Type B pancreatic cell (in vitro differentiated cells): ENCODE measurements around the gene C19orf12. TPM values are rescaled to one million over a fixed set of nuclear protein-coding genes. Genes with fewer than 3 reads are reported as not detected.

Source experiments
- DNase-seq: peaks from one replicate; pipeline ENCODE4 v3.0.0; 2021; ENCODE audit warnings: mixed read lengths; ENCODE audit not compliant: unreplicated experiment; ENCODE audit errors: extremely low spot score
- H3K27ac Mint-ChIP-seq: 2 replicates; pipeline ENCODE4 v1.8.0; 2021; ENCODE audit warnings: mild to moderate bottlenecking, mixed read lengths
- H3K27me3 Mint-ChIP-seq: 2 replicates; pipeline ENCODE4 v1.8.0; 2021; ENCODE audit warnings: mixed read lengths
- H3K36me3 Mint-ChIP-seq: 2 replicates; pipeline ENCODE4 v1.8.0; 2021; ENCODE audit warnings: mixed read lengths
- H3K4me1 Mint-ChIP-seq: one replicate; pipeline ENCODE4 v1.8.0; 2021; ENCODE audit warnings: mixed read lengths; ENCODE audit not compliant: unreplicated experiment
- H3K4me3 Mint-ChIP-seq: 2 replicates; pipeline ENCODE4 v1.8.0; 2021; ENCODE audit warnings: mild to moderate bottlenecking, mixed read lengths
- H3K9me3 Mint-ChIP-seq: 2 replicates; pipeline ENCODE4 v1.8.0; 2021; ENCODE audit warnings: mixed read lengths
- total RNA-seq: library from RNA; stranded (reverse); gene quantifications from 2 replicates; pipeline ENCODE4 v1.2.1, GENCODE V29; 2021; ENCODE audit warnings: low replicate concordance
- TF ChIP-seq, protein P1 (sequence below): fragments of 200-600 bp; sonication (generic); conservative IDR thresholded peaks from 2 replicates; pipeline ENCODE4 v1.5.0; 2021; ENCODE audit warnings: antibody characterized with exemption, mild to moderate bottlenecking

Gene C19orf12
- total RNA-seq, 1 donor from 2014 or later, result 23.9 TPM

DNA sequence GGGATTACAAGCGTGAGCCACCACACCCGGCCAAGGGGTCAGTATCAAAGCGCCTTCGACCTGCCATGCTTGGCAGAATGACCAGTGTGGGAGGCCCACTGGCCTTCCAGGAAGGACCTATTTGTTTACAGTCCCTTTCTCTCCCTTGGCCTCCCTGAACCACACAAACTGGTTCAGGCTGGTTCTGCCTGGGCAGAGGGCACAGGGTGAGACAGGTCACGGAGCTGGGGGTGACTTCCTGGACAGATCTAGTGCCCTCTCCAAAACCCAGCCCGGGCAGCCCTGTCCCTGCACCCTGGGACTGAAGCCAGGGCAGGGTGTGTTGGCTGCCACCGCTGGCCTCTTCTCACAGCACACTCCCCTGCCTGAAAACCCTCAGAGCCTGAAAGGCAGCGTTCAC lies 38.5 kb downstream of the C19orf12 start:
- no peak for DNase-seq
- Mint-ChIP-seq H3K4me1 (peaks cover 10% of the 10 kb centered on the region), H3K36me3 (no peaks in the 10 kb centered on the region), H3K27ac (peak overlapping the region; percentile 48), H3K27me3 (no peaks in the 10 kb centered on the region), H3K4me3 (no peak overlapping the region), H3K9me3 (no peaks in the 10 kb centered on the region)
- TF ChIP-seq, protein P1, sequence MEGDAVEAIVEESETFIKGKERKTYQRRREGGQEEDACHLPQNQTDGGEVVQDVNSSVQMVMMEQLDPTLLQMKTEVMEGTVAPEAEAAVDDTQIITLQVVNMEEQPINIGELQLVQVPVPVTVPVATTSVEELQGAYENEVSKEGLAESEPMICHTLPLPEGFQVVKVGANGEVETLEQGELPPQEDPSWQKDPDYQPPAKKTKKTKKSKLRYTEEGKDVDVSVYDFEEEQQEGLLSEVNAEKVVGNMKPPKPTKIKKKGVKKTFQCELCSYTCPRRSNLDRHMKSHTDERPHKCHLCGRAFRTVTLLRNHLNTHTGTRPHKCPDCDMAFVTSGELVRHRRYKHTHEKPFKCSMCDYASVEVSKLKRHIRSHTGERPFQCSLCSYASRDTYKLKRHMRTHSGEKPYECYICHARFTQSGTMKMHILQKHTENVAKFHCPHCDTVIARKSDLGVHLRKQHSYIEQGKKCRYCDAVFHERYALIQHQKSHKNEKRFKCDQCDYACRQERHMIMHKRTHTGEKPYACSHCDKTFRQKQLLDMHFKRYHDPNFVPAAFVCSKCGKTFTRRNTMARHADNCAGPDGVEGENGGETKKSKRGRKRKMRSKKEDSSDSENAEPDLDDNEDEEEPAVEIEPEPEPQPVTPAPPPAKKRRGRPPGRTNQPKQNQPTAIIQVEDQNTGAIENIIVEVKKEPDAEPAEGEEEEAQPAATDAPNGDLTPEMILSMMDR, result no peak

DNA sequence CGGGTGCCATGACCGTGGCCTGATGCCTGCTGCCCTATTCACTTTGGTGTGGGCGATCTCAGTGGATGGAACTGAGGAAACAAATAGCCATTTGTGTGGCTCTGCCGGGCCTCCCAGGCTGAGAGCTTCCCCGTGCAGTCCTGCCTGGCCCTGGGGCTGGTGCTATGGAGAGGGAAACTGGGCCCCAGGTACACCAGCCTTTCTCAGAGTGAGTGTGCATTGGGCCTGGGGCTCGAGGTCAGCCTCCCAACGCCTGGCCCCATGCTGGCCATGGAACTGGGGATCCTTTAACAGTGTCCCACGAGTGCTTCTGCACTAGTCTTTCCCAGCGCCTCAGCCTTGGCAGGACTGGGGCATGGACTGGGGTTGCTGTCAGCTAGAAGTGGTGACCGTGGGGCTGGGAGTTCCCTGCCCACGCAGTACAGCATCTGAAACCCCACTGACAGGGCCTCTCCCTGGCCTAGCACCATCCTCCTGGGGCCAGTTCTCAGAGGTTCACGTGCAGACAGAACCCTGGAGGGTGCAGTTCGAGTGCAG lies 39.3 kb downstream of the C19orf12 start:
- TF ChIP-seq, protein P1, result no peak
- no peak overlapping the region for H3K27ac Mint-ChIP-seq
- peaks cover 5% of the 10 kb centered on the region for H3K36me3 Mint-ChIP-seq
- H3K4me1 Mint-ChIP-seq, result peaks cover 16% of the 10 kb centered on the region
- DNase-seq, result no peak
- H3K9me3 Mint-ChIP-seq, result no peaks in the 10 kb centered on the region
- no peak overlapping the region for H3K4me3 Mint-ChIP-seq
- no peaks in the 10 kb centered on the region for H3K27me3 Mint-ChIP-seq

DNA sequence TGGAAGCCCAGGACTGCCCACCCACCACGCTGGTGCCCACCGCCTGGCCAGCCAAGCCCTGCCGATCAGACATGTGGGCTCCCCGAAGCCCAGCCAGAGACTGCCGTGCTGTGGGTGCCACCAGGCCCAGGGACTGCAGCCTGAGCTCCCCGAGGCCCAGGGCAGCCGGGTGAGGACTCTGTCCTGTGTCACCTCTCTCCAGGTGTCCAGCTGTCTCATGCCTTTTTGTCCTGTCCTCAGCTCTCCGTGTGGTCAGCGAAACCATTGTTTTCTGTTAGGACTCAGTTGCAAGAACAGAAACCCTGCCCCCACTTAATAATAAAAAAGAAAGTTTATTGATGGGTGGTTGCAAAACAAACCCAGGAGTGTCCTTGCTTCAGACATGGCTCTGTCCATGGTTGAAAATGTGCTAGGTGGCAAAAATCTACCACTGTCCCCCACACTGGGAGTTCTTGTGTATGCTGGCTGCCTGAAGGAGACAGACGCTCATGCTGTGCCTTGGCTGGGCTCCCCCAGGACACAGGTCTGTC lies 39.9 kb downstream of the C19orf12 start:
- Mint-ChIP-seq H3K27me3 (no peaks in the 10 kb centered on the region), H3K4me1 (peaks cover 16% of the 10 kb centered on the region), H3K27ac (no peak overlapping the region), H3K4me3 (no peak overlapping the region), H3K9me3 (no peaks in the 10 kb centered on the region), H3K36me3 (peaks cover 7% of the 10 kb centered on the region)
- TF ChIP-seq, protein P1, result no peak
- no peak for DNase-seq

DNA sequence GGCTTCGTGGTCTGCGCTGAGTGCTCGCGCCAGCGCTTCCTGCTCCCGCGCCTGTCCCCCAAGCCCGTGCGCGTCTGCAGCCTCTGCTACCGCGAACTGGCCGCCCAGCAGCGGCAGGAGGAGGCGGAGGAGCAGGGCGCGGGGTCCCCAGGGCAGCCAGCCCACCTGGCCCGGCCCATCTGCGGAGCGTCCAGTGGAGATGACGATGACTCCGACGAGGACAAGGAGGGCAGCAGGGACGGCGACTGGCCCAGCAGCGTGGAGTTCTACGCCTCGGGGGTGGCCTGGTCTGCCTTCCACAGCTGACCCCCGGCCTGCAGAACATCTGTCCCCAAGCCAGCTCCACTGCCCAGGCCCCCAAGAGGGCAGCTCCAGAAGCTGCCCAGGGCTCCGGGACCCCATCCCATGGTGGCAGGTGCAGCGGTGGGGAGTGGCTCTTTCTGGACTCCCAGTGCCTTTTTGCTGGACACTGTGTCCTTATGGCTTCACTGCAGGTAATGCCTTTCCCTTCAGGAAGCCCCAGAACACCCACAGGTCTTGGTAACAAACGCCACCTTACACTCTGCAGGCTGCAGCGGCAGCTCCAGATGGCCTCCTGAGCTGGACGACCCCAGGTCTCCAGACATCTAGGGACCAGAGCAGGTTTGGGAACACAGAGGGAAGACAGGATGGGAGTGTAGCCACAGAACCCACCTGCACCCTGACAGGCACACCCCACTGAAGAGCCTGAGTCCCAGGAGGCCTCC lies 40.5 kb downstream of the C19orf12 start:
- no peak overlapping the region for H3K4me3 Mint-ChIP-seq
- H3K4me1 Mint-ChIP-seq, result peaks cover 20% of the 10 kb centered on the region
- peaks cover 8% of the 10 kb centered on the region for H3K36me3 Mint-ChIP-seq

DNA sequence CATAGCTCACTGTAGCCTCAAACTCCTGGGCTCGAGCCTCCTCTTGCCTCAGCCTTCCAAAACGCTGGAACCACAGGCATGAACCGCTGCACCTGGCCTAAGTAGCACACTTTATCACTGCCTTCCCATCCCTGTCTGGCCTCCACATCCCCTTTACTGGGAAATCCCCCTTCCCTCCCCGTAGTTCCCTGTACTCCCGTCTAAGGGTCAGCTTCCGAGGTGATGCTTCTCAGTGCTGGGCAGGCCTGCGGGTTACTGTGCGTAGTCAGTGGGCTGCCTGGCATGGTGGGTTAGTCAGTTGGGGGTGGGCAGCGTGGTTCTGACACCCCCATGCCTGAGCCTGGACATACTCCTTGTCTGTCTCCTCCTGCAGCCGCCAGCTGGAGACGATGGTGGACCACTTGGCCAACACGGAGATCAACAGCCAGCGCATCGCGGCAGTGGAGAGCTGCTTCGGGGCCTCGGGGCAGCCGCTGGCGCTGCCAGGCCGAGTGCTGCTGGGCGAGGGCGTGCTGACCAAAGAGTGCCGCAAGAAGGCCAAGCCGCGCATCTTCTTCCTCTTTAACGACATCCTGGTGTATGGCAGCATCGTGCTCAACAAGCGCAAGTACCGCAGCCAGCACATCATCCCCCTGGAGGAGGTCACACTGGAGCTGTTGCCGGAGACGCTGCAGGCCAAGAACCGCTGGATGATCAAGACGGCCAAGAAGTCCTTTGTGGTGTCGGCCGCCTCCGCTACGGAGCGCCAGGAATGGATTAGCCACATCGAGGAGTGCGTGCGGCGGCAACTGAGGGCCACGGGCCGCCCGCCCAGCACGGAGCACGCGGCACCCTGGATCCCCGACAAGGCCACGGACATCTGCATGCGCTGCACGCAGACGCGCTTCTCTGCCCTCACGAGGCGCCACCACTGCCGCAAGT lies 41.4 kb downstream of the C19orf12 start:
- H3K9me3 Mint-ChIP-seq, result no peaks in the 10 kb centered on the region
- H3K4me3 Mint-ChIP-seq, result no peak overlapping the region
- TF ChIP-seq, protein P1, result no peak
- no peaks in the 10 kb centered on the region for H3K27me3 Mint-ChIP-seq
- peaks cover 21% of the 10 kb centered on the region for H3K4me1 Mint-ChIP-seq
- H3K36me3 Mint-ChIP-seq, result peaks cover 8% of the 10 kb centered on the region
- DNase-seq, result no peak
- no peak overlapping the region for H3K27ac Mint-ChIP-seq

More for the DNA sequence above, 40.5 kb downstream of the C19orf12 start:
- H3K27me3 Mint-ChIP-seq, result no peaks in the 10 kb centered on the region
- H3K27ac Mint-ChIP-seq, result no peak overlapping the region
- TF ChIP-seq, protein P1, result no peak
- H3K9me3 Mint-ChIP-seq, result no peaks in the 10 kb centered on the region
- DNase-seq, result no peak
